Lung (tissue), 12 donors: ENCODE measurements around the gene C20orf144. TPM values are rescaled to one million over a fixed set of nuclear protein-coding genes. Genes with fewer than 3 reads are reported as not detected.

Source experiments
- ATAC-seq: fragments of 200-7000 bp; cut with Tn5 transposase; one replicate; pipeline ENCODE4 v1.9.1; 2020; ENCODE audit warnings: moderate number of reproducible peaks; ENCODE audit not compliant: insufficient read depth, low FRiP score
- DNase-seq, 3 donors: peaks; one replicate each; pipeline ENCODE4 v3.0.0-alpha.2; 2013 to 2017
- H3K27ac ChIP-seq, 2 donors: one replicate each; pipeline ENCODE4 v1.5.1; 2013; ENCODE audit warnings: mild to moderate bottlenecking in 2 of 2, moderate library complexity in 2 of 2, control low read depth in 1 of 2, inconsistent platforms in 1 of 2, low read depth in 1 of 2, low read length in 1 of 2
- H3K27me3 ChIP-seq, 3 donors: one replicate each; pipeline ENCODE4 v1.5.1; 2013; ENCODE audit warnings: low read length in 2 of 3; ENCODE audit not compliant: control insufficient read depth in 3 of 3, insufficient read depth in 3 of 3
- H3K36me3 ChIP-seq, 4 donors: one replicate each; pipeline ENCODE4 v1.5.1; 2013; ENCODE audit warnings: low read length in 4 of 4, mild to moderate bottlenecking in 1 of 4, moderate library complexity in 1 of 4; ENCODE audit not compliant: control insufficient read depth in 4 of 4, insufficient read depth in 4 of 4
- H3K4me1 ChIP-seq, 5 donors: one replicate each; pipeline ENCODE4 v1.5.1; 2013; ENCODE audit warnings: low read length in 5 of 5, mild to moderate bottlenecking in 2 of 5, moderate library complexity in 1 of 5; ENCODE audit not compliant: control insufficient read depth in 5 of 5, insufficient read depth in 5 of 5
- H3K4me3 ChIP-seq: one replicate; pipeline ENCODE4 v1.5.1; 2013; ENCODE audit warnings: mild to moderate bottlenecking, control low read depth, moderate library complexity
- H3K9ac ChIP-seq, 2 donors: one replicate each; pipeline ENCODE4 v1.5.1; 2013; ENCODE audit warnings: low read length in 2 of 2, control low read depth in 1 of 2; ENCODE audit not compliant: insufficient read depth in 1 of 2
- H3K9me3 ChIP-seq, 4 donors: one replicate each; pipeline ENCODE4 v1.5.1; 2013; ENCODE audit warnings: low read length in 3 of 4, mild to moderate bottlenecking in 1 of 4, moderate library complexity in 1 of 4; ENCODE audit not compliant: control insufficient read depth in 4 of 4, insufficient read depth in 3 of 4
- CTCF ChIP-seq: IDR thresholded peaks from 2 replicates; pipeline ENCODE4 v1.5.1; 2012; ENCODE audit warnings: mild to moderate bottlenecking; ENCODE audit errors: control extremely low read depth, extremely low read depth
- WGBS, 2 donors: extraction: QIAGEN DNeasy Blood & Tissue Kit; methylation state at CpG; one replicate each; pipeline ENCODE4 v1.1.7; 2013; 5-methylcytosine and 5-hydroxymethylcytosine counted together
- polyA plus RNA-seq, 2 donors: library from polyadenylated mRNA; stranded (reverse); fragments of 200-250 nt; gene quantifications; one replicate each; pipeline ENCODE4 v1.2.1, GENCODE V29; 2013
- total RNA-seq, 2 donors: library from RNA; depleted of rRNA in 1 of 2; stranded (reverse); fragments of >200 nt in 1 of 2; gene quantifications; one replicate each; pipeline ENCODE4 v1.2.1, GENCODE V29; 2014 to 2021
- donor health status: control.
- donor health status: control.
- donor health status: Bipolar disorder and iron deficiency.
- donor health status: healthy.
- donor health status: DM: yes; HTN: yes; CAD: no.

C20orf144 gene
- total and polyA plus RNA-seq, 4 donors = 0.05 to 0.31 (median 0.08) TPM; not detected in 1

- no peak for TF ChIP-seq CTCF
- Histone ChIP-seq H3K27me3 (no peaks in the 10 kb centered on the region), H3K4me1 (peaks cover 0 to 13% (median 0%) of the 10 kb centered on the region in 5 donors), H3K9ac (no peak overlapping the region), H3K9me3 (no peaks in the 10 kb centered on the region), H3K27ac (no peak overlapping the region), H3K36me3 (peaks cover 5 to 31% (median 19%) of the 10 kb centered on the region in 4 donors), H3K4me3 (no peak overlapping the region)
- ATAC-seq (peak; percentile 53), DNase-seq (no peak)
- WGBS, 2 donors = 76 to 87% methylated on average over 16 of the region's 16 CpGs
These were observed 47.9 kb downstream of the C20orf144 start for GRCh38 chr20:33709905-33710541.

DNA sequence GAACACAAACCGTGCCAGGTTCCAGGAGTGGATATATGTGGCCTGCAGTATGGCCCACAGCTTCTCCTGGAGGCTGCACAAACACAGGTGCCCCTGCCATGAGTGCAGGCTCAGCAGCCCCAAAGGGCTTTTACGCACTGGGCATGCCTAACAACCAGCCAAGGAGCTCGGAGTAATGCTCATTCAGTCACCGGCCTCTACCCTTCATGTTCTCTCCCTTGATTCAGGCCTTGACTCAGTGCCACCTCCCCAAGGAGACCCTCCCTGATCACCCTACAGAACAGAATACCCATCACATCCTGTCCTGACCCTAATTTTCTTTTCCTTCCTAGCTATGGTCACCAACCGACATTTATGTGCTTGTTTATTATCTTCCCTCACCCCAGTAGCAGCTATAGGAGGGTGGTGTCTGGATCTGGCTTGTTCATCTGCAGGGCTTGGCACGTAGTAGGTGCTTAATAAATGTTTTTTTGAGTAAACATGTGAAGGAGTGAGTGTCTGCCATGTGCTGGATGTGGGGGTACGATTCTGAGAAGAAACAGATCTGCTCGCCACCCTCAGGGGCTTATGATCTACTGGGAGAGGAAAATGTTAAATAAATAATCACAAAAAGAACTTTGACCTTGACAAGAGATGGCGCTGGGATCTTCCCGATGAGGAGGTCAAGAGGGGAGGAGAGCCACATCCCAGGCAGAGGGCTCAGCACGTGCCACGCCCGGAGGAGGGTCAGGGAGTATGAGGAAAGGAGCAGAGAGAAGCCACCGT lies 48.7 kb downstream of the C20orf144 start:
- WGBS, 2 donors = 74 to 78% methylated on average over 14 of the region's 14 CpGs
- Histone ChIP-seq H3K27ac (no peak overlapping the region), H3K4me1 (peaks cover 0 to 13% (median 0%) of the 10 kb centered on the region in 5 donors), H3K36me3 (peaks cover 5 to 31% (median 19%) of the 10 kb centered on the region in 4 donors), H3K27me3 (no peaks in the 10 kb centered on the region), H3K9ac (no peak overlapping the region), H3K9me3 (no peaks in the 10 kb centered on the region), H3K4me3 (no peak overlapping the region)
- DNase-seq (no peak), ATAC-seq (no peak)
- no peak for TF ChIP-seq CTCF

DNA sequence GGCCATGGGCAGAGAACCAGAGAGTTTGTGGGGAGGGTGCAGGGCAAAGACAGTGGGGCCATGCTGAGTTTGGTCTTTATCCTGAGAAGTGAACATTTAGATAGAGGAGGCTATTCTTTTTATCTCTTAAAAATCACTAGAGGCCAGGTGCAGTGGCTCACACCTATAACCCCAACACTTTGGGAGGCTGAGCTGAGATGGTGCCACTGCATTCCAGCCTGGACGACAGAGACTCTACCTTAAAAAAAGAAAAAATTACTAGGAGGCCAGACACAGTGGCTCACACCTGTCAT lies 49.3 kb downstream of the C20orf144 start:
- H3K27ac ChIP-seq = no peak overlapping the region
- TF ChIP-seq CTCF = no peak
- no peaks in the 10 kb centered on the region for H3K9me3 ChIP-seq
- DNase-seq (no peak), ATAC-seq (no peak)
- no peak overlapping the region for H3K4me3 ChIP-seq
- no peaks in the 10 kb centered on the region for H3K27me3 ChIP-seq
- peaks cover 5 to 31% (median 19%) of the 10 kb centered on the region in 4 donors for H3K36me3 ChIP-seq
- H3K4me1 ChIP-seq = peaks cover 0 to 13% (median 0%) of the 10 kb centered on the region in 5 donors
- H3K9ac ChIP-seq = no peak overlapping the region
- 68 to 92% methylated on average over 1 of the region's 1 CpG for WGBS, 2 donors

Other genes with a start within 250 kb of the C20orf144 start
- 1 to 10 TPM; 5.0 to 9.9 TPM for gene SNTA1, start 218.6 kb upstream of the C20orf144 start, total RNA-seq
- gene SNTA1, start 218.6 kb upstream of the C20orf144 start, polyA plus RNA-seq = 1 to 10 TPM; 3.7 to 8.6 TPM
- gene CBFA2T2, start 172.2 kb upstream of the C20orf144 start, total RNA-seq = 10 to 100 TPM; 10.8 to 19.1 TPM
- 1 to 10 TPM; 5.1 to 5.6 TPM for gene CBFA2T2, start 172.2 kb upstream of the C20orf144 start, polyA plus RNA-seq
- 1 to 10 TPM in 1 of 2 donors, under 1 TPM in 1; 0.26 to 3.4 TPM for gene ACTL10, start 4.6 kb downstream of the C20orf144 start, total RNA-seq
- gene ACTL10, start 4.6 kb downstream of the C20orf144 start, polyA plus RNA-seq = 1 to 10 TPM; 1.3 to 3.1 TPM
- 100 to 1,000 TPM in 1 of 2 donors, 10 to 100 TPM in 1; 63.5 to 127 TPM for gene NECAB3, start 12.1 kb downstream of the C20orf144 start, total RNA-seq
- gene NECAB3, start 12.1 kb downstream of the C20orf144 start, polyA plus RNA-seq = 10 to 100 TPM; 21.2 to 80.8 TPM
- 10 to 100 TPM in 1 of 2 donors, 1 to 10 TPM in 1; 6.4 to 10.9 TPM for gene E2F1, start 24.1 kb downstream of the C20orf144 start, total RNA-seq
- 10 to 100 TPM in 1 of 2 donors, 1 to 10 TPM in 1; 4.2 to 10.7 TPM for gene E2F1, start 24.1 kb downstream of the C20orf144 start, polyA plus RNA-seq
- 10 to 100 TPM; 28.9 to 36.8 TPM for gene PXMP4, start 58.0 kb downstream of the C20orf144 start, total RNA-seq
- gene PXMP4, start 58.0 kb downstream of the C20orf144 start, polyA plus RNA-seq = 10 to 100 TPM; 10.2 to 24.7 TPM
- 1 to 10 TPM; 2.1 to 3.9 TPM for gene ZNF341, start 69.7 kb downstream of the C20orf144 start, total RNA-seq
- gene ZNF341, start 69.7 kb downstream of the C20orf144 start, polyA plus RNA-seq = 1 to 10 TPM; 3.0 to 4.3 TPM
- 10 to 100 TPM; 91.6 to 93.6 TPM for gene CHMP4B, start 149.0 kb downstream of the C20orf144 start, total RNA-seq
- 100 to 1,000 TPM; 147 to 162 TPM for gene CHMP4B, start 149.0 kb downstream of the C20orf144 start, polyA plus RNA-seq